Measurements from ENCODE around the gene C2CD2L.

GRCh38 chr11:119087123-119087522, 20.0 kb upstream of the C2CD2L start:
- TF ChIP-seq CTCF (conservative IDR thresholded peaks at IDR 0.05 in 1 of 2, IDR thresholded peaks at IDR 0.05 in 1 of 2; ENCODE audit: low read depth in 1 of 2, low read length in 2 of 2) (no peak), EZH2 (IDR thresholded peaks at IDR 0.05; ENCODE audit: low read length, missing control alignments) (no peak)

All from fibroblast of lung (primary cell).